Retinal pigment epithelial cell (primary cell): Measurements from ENCODE around the gene ALPG.
A peak's percentile ranks its signal among the peaks of the same experiment; 100 is the strongest.
"Not testable (repeated sequence)": the region's sequence is repeated elsewhere in the genome, so short reads cannot be mapped to it uniquely, and the experiment has no call there.

Source experiments
- DNase-seq: peaks from one replicate; pipeline ENCODE4 v3.0.0-alpha.2; 2010; ENCODE audit warnings: low read depth
- H3K4me3 ChIP-seq: 2 replicates; pipeline ENCODE4 v1.5.1; 2011; ENCODE audit warnings: mild to moderate bottlenecking, low read length, control low read depth, moderate library complexity
- CTCF ChIP-seq: conservative IDR thresholded peaks from 2 replicates; pipeline ENCODE4 v1.5.1; 2011; ENCODE audit warnings: low read depth, low read length, control low read depth, inconsistent platforms

Gene ALPG

GRCh38 chr2:232382331-232383225 lies 24.1 kb upstream of the ALPG start:
- TF ChIP-seq CTCF, result no peak
- H3K4me3 ChIP-seq, result no peak overlapping the region
- no peak for DNase-seq

GRCh38 chr2:232384466-232384865 lies 22.2 kb upstream of the ALPG start:
- DNase-seq, result no peak
- no peak for TF ChIP-seq CTCF
- no peak overlapping the region for H3K4me3 ChIP-seq

GRCh38 chr2:232385058-232385457 lies 21.6 kb upstream of the ALPG start:
- not testable (repeated sequence) for H3K4me3 ChIP-seq, DNase-seq

GRCh38 chr2:232385660-232386489 lies 20.8 kb upstream of the ALPG start:
- DNase-seq, result peak; percentile 65
- no peak for TF ChIP-seq CTCF
- no peak overlapping the region for H3K4me3 ChIP-seq

GRCh38 chr2:232386490-232386739 lies 20.2 kb upstream of the ALPG start:
- no peak for TF ChIP-seq CTCF
- H3K4me3 ChIP-seq, result no peak overlapping the region
- DNase-seq, result no peak

GRCh38 chr2:232386740-232387450 lies 19.7 kb upstream of the ALPG start:
- DNase-seq, result no peak
- TF ChIP-seq CTCF, result no peak
- H3K4me3 ChIP-seq, result no peak overlapping the region

- DNase-seq, result no peak
- no peak for TF ChIP-seq CTCF
- H3K4me3 ChIP-seq, result no peak overlapping the region
Measured at GRCh38 chr2:232387451-232388171, 19.0 kb upstream of the ALPG start.
